Activated naive CD8-positive, alpha-beta T cell treated with anti-CD3 and anti-CD28 coated beads, Interleukin-2, amount 50 U/mL, for 24 hours (primary cell): ENCODE measurements around the gene TMEM63C.

ENCODE experiments used
- ATAC-seq: fragments of 150-1000 bp; cut with Tn5 transposase; one replicate; pipeline ENCODE4 v1.10.0; 2021
- DNase-seq: peaks from one replicate; pipeline ENCODE4 v3.0.0; 2021
- H3K27ac Mint-ChIP-seq: one replicate; pipeline ENCODE4 v1.8.0; 2021; ENCODE audit warnings: mild to moderate bottlenecking, mixed read lengths
- H3K27me3 Mint-ChIP-seq: one replicate; pipeline ENCODE4 v1.8.0; 2021; ENCODE audit warnings: mixed read lengths
- H3K36me3 Mint-ChIP-seq: one replicate; pipeline ENCODE4 v1.8.0; 2021; ENCODE audit warnings: low read depth, mixed read lengths
- H3K4me1 Mint-ChIP-seq: one replicate; pipeline ENCODE4 v1.8.0; 2021; ENCODE audit warnings: mixed read lengths
- H3K4me3 Mint-ChIP-seq: one replicate; pipeline ENCODE4 v1.8.0; 2021; ENCODE audit warnings: mild to moderate bottlenecking, moderate library complexity, mixed read lengths
- H3K9me3 Mint-ChIP-seq: one replicate; pipeline ENCODE4 v1.8.0; 2021; ENCODE audit warnings: mixed read lengths

Gene TMEM63C

GRCh38 chr14:77178656-77179055 lies 2.9 kb upstream of the TMEM63C start:
- no peak for DNase-seq
- Mint-ChIP-seq H3K27me3 (peaks cover 20% of the 10 kb centered on the region), H3K4me1 (peaks cover 10% of the 10 kb centered on the region), H3K4me3 (no peak overlapping the region), H3K27ac (no peak overlapping the region), H3K36me3 (no peaks in the 10 kb centered on the region), H3K9me3 (no peaks in the 10 kb centered on the region)
- ATAC-seq: no peak

GRCh38 chr14:77180726-77181602 lies 634 bp upstream of the TMEM63C start:
- Mint-ChIP-seq H3K4me3 (peak overlapping the region; percentile 70), H3K36me3 (no peaks in the 10 kb centered on the region), H3K9me3 (no peaks in the 10 kb centered on the region), H3K4me1 (peaks cover 18% of the 10 kb centered on the region), H3K27ac (no peak overlapping the region), H3K27me3 (peaks cover 27% of the 10 kb centered on the region)
- DNase-seq (no peak), ATAC-seq (no peak)

GRCh38 chr14:77183896-77184295 lies 2.3 kb downstream of the TMEM63C start:
- DNase-seq: no peak
- Mint-ChIP-seq H3K36me3 (no peaks in the 10 kb centered on the region), H3K4me3 (no peak overlapping the region), H3K4me1 (peaks cover 20% of the 10 kb centered on the region), H3K27ac (no peak overlapping the region), H3K9me3 (no peaks in the 10 kb centered on the region), H3K27me3 (peaks cover 27% of the 10 kb centered on the region)
- no peak for ATAC-seq

- Mint-ChIP-seq H3K27me3 (peaks cover 29% of the 10 kb centered on the region), H3K36me3 (no peaks in the 10 kb centered on the region), H3K4me3 (no peak overlapping the region), H3K4me1 (peaks cover 20% of the 10 kb centered on the region), H3K9me3 (no peaks in the 10 kb centered on the region), H3K27ac (no peak overlapping the region)
- DNase-seq (no peak), ATAC-seq (no peak)
Measured at GRCh38 chr14:77184396-77185092, 2.9 kb downstream of the TMEM63C start.

GRCh38 chr14:77185093-77185465 lies 3.5 kb downstream of the TMEM63C start:
- no peak for DNase-seq
- Mint-ChIP-seq H3K4me3 (no peak overlapping the region), H3K36me3 (no peaks in the 10 kb centered on the region), H3K4me1 (peaks cover 20% of the 10 kb centered on the region), H3K27me3 (peaks cover 25% of the 10 kb centered on the region), H3K27ac (no peak overlapping the region), H3K9me3 (no peaks in the 10 kb centered on the region)
- no peak for ATAC-seq

- Mint-ChIP-seq H3K36me3 (no peaks in the 10 kb centered on the region), H3K27ac (no peak overlapping the region), H3K27me3 (peaks cover 23% of the 10 kb centered on the region), H3K4me1 (peaks cover 16% of the 10 kb centered on the region), H3K4me3 (no peak overlapping the region), H3K9me3 (no peaks in the 10 kb centered on the region)
- ATAC-seq: no peak
- DNase-seq: no peak
Measured at GRCh38 chr14:77186911-77187648, 5.5 kb downstream of the TMEM63C start.

GRCh38 chr14:77187649-77188012 lies 6.0 kb downstream of the TMEM63C start:
- no peak for DNase-seq
- ATAC-seq: no peak
- no peak overlapping the region for H3K27ac Mint-ChIP-seq
- no peak overlapping the region for H3K4me3 Mint-ChIP-seq
- H3K27me3 Mint-ChIP-seq: peaks cover 24% of the 10 kb centered on the region
- H3K9me3 Mint-ChIP-seq: no peaks in the 10 kb centered on the region
- no peaks in the 10 kb centered on the region for H3K36me3 Mint-ChIP-seq
- peaks cover 11% of the 10 kb centered on the region for H3K4me1 Mint-ChIP-seq

GRCh38 chr14:77189479-77189878 lies 7.9 kb downstream of the TMEM63C start:
- Mint-ChIP-seq H3K36me3 (no peaks in the 10 kb centered on the region), H3K9me3 (no peaks in the 10 kb centered on the region), H3K4me3 (no peak overlapping the region), H3K27ac (no peak overlapping the region), H3K4me1 (peaks cover 7% of the 10 kb centered on the region), H3K27me3 (peaks cover 11% of the 10 kb centered on the region)
- no peak for DNase-seq
- no peak for ATAC-seq

- no peaks in the 10 kb centered on the region for H3K36me3 Mint-ChIP-seq
- no peak overlapping the region for H3K4me3 Mint-ChIP-seq
- DNase-seq (no peak), ATAC-seq (no peak)
- peaks cover 2% of the 10 kb centered on the region for H3K4me1 Mint-ChIP-seq
- H3K9me3 Mint-ChIP-seq: no peaks in the 10 kb centered on the region
- peaks cover 11% of the 10 kb centered on the region for H3K27me3 Mint-ChIP-seq
- H3K27ac Mint-ChIP-seq: no peak overlapping the region
Measured at GRCh38 chr14:77190977-77191376, 9.4 kb downstream of the TMEM63C start.

- Mint-ChIP-seq H3K27ac (no peak overlapping the region), H3K27me3 (peaks cover 4% of the 10 kb centered on the region), H3K4me1 (no peaks in the 10 kb centered on the region), H3K4me3 (no peak overlapping the region), H3K9me3 (no peaks in the 10 kb centered on the region), H3K36me3 (no peaks in the 10 kb centered on the region)
- DNase-seq: no peak
- ATAC-seq: no peak
Measured at GRCh38 chr14:77194706-77195105, 13.1 kb downstream of the TMEM63C start.

- Mint-ChIP-seq H3K27me3 (peaks cover 2% of the 10 kb centered on the region), H3K36me3 (no peaks in the 10 kb centered on the region), H3K4me3 (no peak overlapping the region), H3K27ac (no peak overlapping the region), H3K9me3 (no peaks in the 10 kb centered on the region), H3K4me1 (no peaks in the 10 kb centered on the region)
- ATAC-seq (no peak), DNase-seq (no peak)
Measured at GRCh38 chr14:77195766-77196165, 14.2 kb downstream of the TMEM63C start.

- no peaks in the 10 kb centered on the region for H3K9me3 Mint-ChIP-seq
- ATAC-seq: no peak
- no peak for DNase-seq
- no peaks in the 10 kb centered on the region for H3K4me1 Mint-ChIP-seq
- no peak overlapping the region for H3K27ac Mint-ChIP-seq
- peaks cover 2% of the 10 kb centered on the region for H3K27me3 Mint-ChIP-seq
- H3K4me3 Mint-ChIP-seq: no peak overlapping the region
- no peaks in the 10 kb centered on the region for H3K36me3 Mint-ChIP-seq
Measured at GRCh38 chr14:77197988-77198387, 16.4 kb downstream of the TMEM63C start.

GRCh38 chr14:77198561-77198960 lies 17.0 kb downstream of the TMEM63C start:
- H3K4me1 Mint-ChIP-seq: no peaks in the 10 kb centered on the region
- no peaks in the 10 kb centered on the region for H3K36me3 Mint-ChIP-seq
- ATAC-seq (no peak), DNase-seq (no peak)
- H3K27ac Mint-ChIP-seq: no peak overlapping the region
- peaks cover 2% of the 10 kb centered on the region for H3K27me3 Mint-ChIP-seq
- no peak overlapping the region for H3K4me3 Mint-ChIP-seq
- no peaks in the 10 kb centered on the region for H3K9me3 Mint-ChIP-seq

- Mint-ChIP-seq H3K4me3 (no peak overlapping the region), H3K36me3 (no peaks in the 10 kb centered on the region), H3K4me1 (no peaks in the 10 kb centered on the region), H3K9me3 (no peaks in the 10 kb centered on the region), H3K27ac (no peak overlapping the region), H3K27me3 (peaks cover 2% of the 10 kb centered on the region)
- ATAC-seq (no peak), DNase-seq (no peak)
Measured at GRCh38 chr14:77199590-77199989, 18.0 kb downstream of the TMEM63C start.
